Myocyte (in vitro differentiated cells): ENCODE results near the gene COL9A1. TPM values are rescaled to one million over a fixed set of nuclear protein-coding genes. Genes with fewer than 3 reads are reported as not detected.

Experiments
- DNase-seq: peaks from one replicate; pipeline ENCODE4 v3.0.0-alpha.2; 2012; ENCODE audit warnings: low read depth
- total RNA-seq: library from RNA; depleted of rRNA; stranded (reverse); fragments of >200 nt; gene quantifications from 2 replicates; pipeline ENCODE4 v1.2.3, GENCODE V29; 2014

Gene COL9A1
- total RNA-seq, 1 donor from 2014 or later: not detected

- DNase-seq: no peak
Measured at GRCh38 chr6:70176842-70177550, 125.9 kb downstream of the COL9A1 start.

- DNase-seq: no peak
Measured at GRCh38 chr6:70175770-70176169, 127.1 kb downstream of the COL9A1 start.

GRCh38 chr6:70172252-70172651 is 130.6 kb downstream of the COL9A1 start:
- no peak for DNase-seq

- DNase-seq: no peak
Measured at GRCh38 chr6:70171236-70171635, 131.6 kb downstream of the COL9A1 start.

- DNase-seq: no peak
Measured at GRCh38 chr6:70168681-70169377, 134.1 kb downstream of the COL9A1 start.

Other genes starting within 250 kb of the COL9A1 start
- 12.2 and 14.6 TPM in 2 replicates for gene FAM135A, start 110.4 kb upstream of the COL9A1 start, total RNA-seq